ENCODE data around the gene SSR3.

GRCh38 chr3:156593814-156594213, 38.9 kb upstream of the SSR3 start:
- TF ChIP-seq CTCF (IDR thresholded peaks at IDR 0.05): no peak
- no peak for TF ChIP-seq POLR2A (IDR thresholded peaks at IDR 0.05)

All from thyroid gland (tissue), 4 donors.